PFSK-1 (cell line): ENCODE data around the gene FBN3.

ENCODE experiments used
- FOXP2 ChIP-seq: optimal IDR thresholded peaks from 2 replicates; pipeline ENCODE3; 2011; ENCODE audit warnings: borderline replicate concordance, control low read depth, inconsistent platforms; ENCODE audit not compliant: insufficient read depth; ENCODE audit errors: extremely low read length, extremely low read depth
- POLR2AphosphoS5 ChIP-seq: IDR thresholded peaks from 2 replicates; pipeline ENCODE4 v1.6.1; 2012; ENCODE audit warnings: low read depth, mild to moderate bottlenecking, control low read depth, low read length, moderate library complexity
- REST ChIP-seq, 2 experiments: IDR thresholded peaks; 2 replicates each; pipeline versions ENCODE4 v1.6.1 to v1.8.0; 2011 to 2012; ENCODE audit warnings: low read depth in 2 of 2, low read length in 2 of 2, control low read depth in 1 of 2, inconsistent platforms in 1 of 2, mild to moderate bottlenecking in 1 of 2, moderate library complexity in 1 of 2; ENCODE audit not compliant: insufficient read depth in 1 of 2
- SIN3A ChIP-seq: IDR thresholded peaks from 2 replicates; pipeline ENCODE4 v1.6.1; 2012; ENCODE audit warnings: mild to moderate bottlenecking, low read length, moderate library complexity, borderline replicate concordance; ENCODE audit not compliant: insufficient read depth
- TAF1 ChIP-seq: IDR thresholded peaks from 2 replicates; pipeline ENCODE4 v1.6.1; 2012; ENCODE audit warnings: low read length, control low read depth, borderline replicate concordance; ENCODE audit not compliant: insufficient read depth

The FBN3 gene

GRCh38 chr19:8036434-8037099, 112.8 kb downstream of the FBN3 start:
- no peak for TF ChIP-seq REST (IDR thresholded peaks at IDR 0.05; ENCODE audit: insufficient read depth in 1 of 2, low read depth in 2 of 2, low read length in 2 of 2)
- TF ChIP-seq TAF1 = no peak
- no peak for TF ChIP-seq POLR2AphosphoS5
- no peak for TF ChIP-seq FOXP2
- TF ChIP-seq SIN3A = no peak

GRCh38 chr19:8034178-8034525, 115.2 kb downstream of the FBN3 start:
- TF ChIP-seq TAF1 (no peak), POLR2AphosphoS5 (no peak), FOXP2 (no peak), REST (IDR thresholded peaks at IDR 0.05; ENCODE audit: insufficient read depth in 1 of 2, low read depth in 2 of 2, low read length in 2 of 2) (no peak), SIN3A (no peak)

- no peak for TF ChIP-seq POLR2AphosphoS5
These were observed 118.4 kb downstream of the FBN3 start for GRCh38 chr19:8030960-8031359.

- TF ChIP-seq POLR2AphosphoS5 (no peak), REST (IDR thresholded peaks at IDR 0.05; ENCODE audit: insufficient read depth in 1 of 2, low read depth in 2 of 2, low read length in 2 of 2) (no peak), FOXP2 (no peak), SIN3A (no peak), TAF1 (no peak)
These were observed 120.4 kb downstream of the FBN3 start for GRCh38 chr19:8028951-8029491.

GRCh38 chr19:8025316-8025715, 124.1 kb downstream of the FBN3 start:
- TF ChIP-seq FOXP2 = no peak
- no peak for TF ChIP-seq SIN3A
- TF ChIP-seq REST (IDR thresholded peaks at IDR 0.05; ENCODE audit: insufficient read depth in 1 of 2, low read depth in 2 of 2, low read length in 2 of 2) = no peak
- no peak for TF ChIP-seq POLR2AphosphoS5
- TF ChIP-seq TAF1 = no peak
